ENCODE results near the gene ONECUT1.

The ONECUT1 gene

GRCh38 chr15:52732551-52732950 is 57.6 kb downstream of the ONECUT1 start:
- no peak for DNase-seq
- TF ChIP-seq, protein P1, sequence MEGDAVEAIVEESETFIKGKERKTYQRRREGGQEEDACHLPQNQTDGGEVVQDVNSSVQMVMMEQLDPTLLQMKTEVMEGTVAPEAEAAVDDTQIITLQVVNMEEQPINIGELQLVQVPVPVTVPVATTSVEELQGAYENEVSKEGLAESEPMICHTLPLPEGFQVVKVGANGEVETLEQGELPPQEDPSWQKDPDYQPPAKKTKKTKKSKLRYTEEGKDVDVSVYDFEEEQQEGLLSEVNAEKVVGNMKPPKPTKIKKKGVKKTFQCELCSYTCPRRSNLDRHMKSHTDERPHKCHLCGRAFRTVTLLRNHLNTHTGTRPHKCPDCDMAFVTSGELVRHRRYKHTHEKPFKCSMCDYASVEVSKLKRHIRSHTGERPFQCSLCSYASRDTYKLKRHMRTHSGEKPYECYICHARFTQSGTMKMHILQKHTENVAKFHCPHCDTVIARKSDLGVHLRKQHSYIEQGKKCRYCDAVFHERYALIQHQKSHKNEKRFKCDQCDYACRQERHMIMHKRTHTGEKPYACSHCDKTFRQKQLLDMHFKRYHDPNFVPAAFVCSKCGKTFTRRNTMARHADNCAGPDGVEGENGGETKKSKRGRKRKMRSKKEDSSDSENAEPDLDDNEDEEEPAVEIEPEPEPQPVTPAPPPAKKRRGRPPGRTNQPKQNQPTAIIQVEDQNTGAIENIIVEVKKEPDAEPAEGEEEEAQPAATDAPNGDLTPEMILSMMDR (IDR thresholded peaks at IDR 0.05; ENCODE audit: low read depth, low read length) = no peak
- no peaks in the 10 kb centered on the region for H3K36me3 ChIP-seq
- H3K9me3 ChIP-seq = no peaks in the 10 kb centered on the region
- H3K27me3 ChIP-seq = peaks cover 2% of the 10 kb centered on the region
- H3K4me3 ChIP-seq (ENCODE audit: low read depth, low read length) = no peak overlapping the region
- no peaks in the 10 kb centered on the region for H3K4me1 ChIP-seq

GRCh38 chr15:52731732-52732470 is 58.2 kb downstream of the ONECUT1 start:
- H3K36me3 ChIP-seq = no peaks in the 10 kb centered on the region
- H3K9me3 ChIP-seq = no peaks in the 10 kb centered on the region
- DNase-seq = no peak
- no peaks in the 10 kb centered on the region; the same call in 1 of the 2 replicates for H3K27me3 ChIP-seq
- no peaks in the 10 kb centered on the region for H3K4me1 ChIP-seq
- TF ChIP-seq, protein P1 (IDR thresholded peaks at IDR 0.05; ENCODE audit: low read depth, low read length) = no peak
- no peak overlapping the region for H3K4me3 ChIP-seq (ENCODE audit: low read depth, low read length)

DNA sequence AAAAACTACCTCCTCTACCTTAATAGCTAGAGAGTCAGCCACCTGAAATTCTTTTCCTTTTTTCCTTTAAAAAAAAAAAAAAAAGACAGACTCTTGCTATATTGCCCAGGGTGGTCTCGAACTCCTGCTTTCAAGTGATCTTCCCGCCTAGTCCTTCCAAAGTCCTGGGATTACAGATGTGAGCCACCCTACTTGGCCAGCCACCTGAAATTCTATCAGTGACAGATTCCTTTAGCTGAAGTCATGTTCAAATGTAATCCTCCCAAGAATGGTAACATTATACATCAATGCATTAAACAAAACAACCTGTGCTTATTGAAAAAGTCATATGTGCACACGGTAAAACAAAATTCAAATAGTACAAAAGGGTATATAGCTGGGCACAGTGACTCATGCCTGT is 59.1 kb downstream of the ONECUT1 start:
- TF ChIP-seq, protein P1 (IDR thresholded peaks at IDR 0.05; ENCODE audit: low read depth, low read length) = no peak
- Histone ChIP-seq H3K36me3 (no peaks in the 10 kb centered on the region), H3K9me3 (no peaks in the 10 kb centered on the region), H3K4me1 (no peaks in the 10 kb centered on the region), H3K27me3 (no peaks in the 10 kb centered on the region), H3K4me3 (ENCODE audit: low read depth, low read length) (no peak overlapping the region)
- no peak for DNase-seq

DNA sequence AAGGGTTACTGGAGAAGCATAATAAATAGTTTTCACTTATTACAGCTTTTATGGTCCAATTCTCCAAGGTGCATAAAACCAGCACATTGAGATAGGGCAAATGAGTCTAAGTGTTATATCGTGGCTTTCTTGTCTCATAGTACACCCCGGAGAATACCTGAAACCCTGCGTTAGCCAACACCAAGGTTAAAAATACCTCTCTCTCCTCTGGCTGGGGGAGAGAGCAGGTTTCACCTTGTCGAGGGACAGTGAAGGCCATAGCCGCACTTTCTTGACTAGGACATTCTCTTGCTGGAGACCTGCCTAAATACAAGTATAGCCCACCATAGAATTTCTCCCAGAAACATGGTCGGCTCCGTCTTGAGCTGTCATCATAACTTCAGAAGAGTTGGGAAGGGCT is 59.5 kb downstream of the ONECUT1 start:
- no peak for DNase-seq
- no peaks in the 10 kb centered on the region for H3K9me3 ChIP-seq
- no peak overlapping the region for H3K4me3 ChIP-seq (ENCODE audit: low read depth, low read length)
- no peaks in the 10 kb centered on the region for H3K27me3 ChIP-seq
- no peaks in the 10 kb centered on the region for H3K36me3 ChIP-seq
- no peaks in the 10 kb centered on the region for H3K4me1 ChIP-seq
- TF ChIP-seq, protein P1 (IDR thresholded peaks at IDR 0.05; ENCODE audit: low read depth, low read length) = no peak

DNA sequence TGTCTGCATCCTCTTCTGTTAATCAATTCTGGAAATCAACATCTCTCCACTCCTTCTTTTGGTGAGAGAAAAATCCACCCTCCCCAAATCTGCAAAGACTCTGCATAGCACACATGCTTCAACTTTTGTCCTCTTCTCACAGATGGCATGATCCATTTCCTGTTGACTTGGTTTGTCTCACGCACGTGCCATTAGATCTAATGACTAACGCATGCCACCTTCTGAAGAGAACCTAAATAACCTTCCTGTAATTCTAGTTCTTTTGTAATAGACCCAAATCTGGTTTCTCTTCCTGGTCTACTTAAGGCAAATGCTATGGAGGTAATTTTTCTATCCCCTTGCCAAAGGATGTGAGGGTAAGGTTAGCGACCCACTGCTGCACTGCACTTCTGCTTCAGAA is 60.0 kb downstream of the ONECUT1 start:
- Histone ChIP-seq H3K36me3 (no peaks in the 10 kb centered on the region), H3K9me3 (no peaks in the 10 kb centered on the region), H3K27me3 (no peaks in the 10 kb centered on the region), H3K4me1 (no peaks in the 10 kb centered on the region), H3K4me3 (ENCODE audit: low read depth, low read length) (no peak overlapping the region)
- no peak for DNase-seq
- TF ChIP-seq, protein P1 (IDR thresholded peaks at IDR 0.05; ENCODE audit: low read depth, low read length) = no peak

DNA sequence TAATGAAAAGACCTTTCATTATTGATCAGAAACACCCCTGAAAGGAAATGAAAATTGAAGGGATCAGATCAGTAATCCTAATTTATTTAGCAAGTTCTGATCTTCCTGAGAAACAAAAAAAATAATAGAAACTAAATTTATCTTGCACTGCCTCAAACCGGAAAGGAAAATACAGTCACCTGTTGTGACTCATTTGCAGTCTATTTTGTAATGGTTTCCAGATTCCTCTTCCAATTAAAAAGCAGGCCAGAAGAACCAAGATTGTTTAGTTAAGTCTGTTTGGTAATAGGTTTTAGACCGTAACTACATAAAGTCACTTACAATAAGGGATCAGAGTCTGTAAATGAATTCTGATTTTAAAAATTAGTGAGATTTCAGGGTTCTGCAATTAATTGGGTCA is 61.2 kb downstream of the ONECUT1 start:
- Histone ChIP-seq H3K4me3 (ENCODE audit: low read depth, low read length) (no peak overlapping the region), H3K27me3 (no peaks in the 10 kb centered on the region), H3K9me3 (no peaks in the 10 kb centered on the region), H3K4me1 (no peaks in the 10 kb centered on the region), H3K36me3 (no peaks in the 10 kb centered on the region)
- TF ChIP-seq, protein P1 (IDR thresholded peaks at IDR 0.05; ENCODE audit: low read depth, low read length) = no peak
- DNase-seq = no peak

All from BE2C (cell line).